Endothelial cell of umbilical vein (primary cell): Measurements from ENCODE around the gene STRN3. TPM values are rescaled to one million over a fixed set of nuclear protein-coding genes. Genes with fewer than 3 reads are reported as not detected.

Experiments used
- BruUV-seq: library from RNA; stranded (reverse); fragments of 400-500 nt; replicated peaks from 2 replicates; lab custom pipeline; 2021; lab: Mats Ljungman, UMichigan
- CTCF ChIA-PET: fragments of 300-600, 350-600 bp; sonication (Branson Sonifier 250); formaldehyde crosslinking; loops from one replicate; lab custom pipeline; 2021; ENCODE audit warnings: antibody characterized with exemption, inconsistent platforms; lab: Charles Lee
- POLR2A ChIA-PET: fragments of 300-600, 350-600 bp; sonication (Branson Sonifier 250); formaldehyde crosslinking; loops from one replicate; lab custom pipeline; 2021; ENCODE audit warnings: antibody characterized with exemption, inconsistent platforms; lab: Charles Lee
- DNase-seq: peaks from one replicate; pipeline ENCODE4 v3.0.0-alpha.2; 2011; ENCODE audit warnings: low read depth, low spot score
- FAIRE-seq: peaks from 2 replicates; lab custom pipeline; 2011; peaks lifted over from hg19 to GRCh38; lab: Jason Lieb, UNC
- H2AFZ ChIP-seq: 2 replicates; pipeline ENCODE4 v1.6.0; 2012; ENCODE audit warnings: low read depth, low read length, control low read depth, inconsistent platforms
- H3K27ac ChIP-seq: 2 replicates; pipeline ENCODE4 v1.5.1; 2011; ENCODE audit warnings: low read depth, mild to moderate bottlenecking, control low read depth, low read length, moderate library complexity; ENCODE audit not compliant: insufficient read depth
- H3K27me3 ChIP-seq, 2 experiments: 2 replicates each; pipeline versions ENCODE4 v1.6.0 to v1.6.1; 2011; ENCODE audit warnings: low read length in 2 of 2, mixed read lengths in 1 of 2; ENCODE audit not compliant: control insufficient read depth in 2 of 2, insufficient read depth in 2 of 2
- H3K36me3 ChIP-seq, 2 experiments: 2 replicates in 1 of 2; 3 replicates in 1 of 2; pipeline ENCODE4 v1.5.1; 2011; ENCODE audit warnings: low read length in 2 of 2, mild to moderate bottlenecking in 1 of 2, moderate library complexity in 1 of 2; ENCODE audit not compliant: control insufficient read depth in 2 of 2, insufficient read depth in 2 of 2; ENCODE audit errors: extremely low read depth in 1 of 2
- H3K4me1 ChIP-seq: 3 replicates; pipeline ENCODE4 v1.5.1; 2011; ENCODE audit warnings: mild to moderate bottlenecking, low read length; ENCODE audit not compliant: control insufficient read depth, insufficient read depth; ENCODE audit errors: extremely low read depth
- H3K4me2 ChIP-seq: 2 replicates; pipeline ENCODE4 v1.6.1; 2011; ENCODE audit warnings: low read length, control low read depth, mixed read lengths; ENCODE audit not compliant: insufficient read depth
- H3K4me3 ChIP-seq, 3 experiments: fragments of 200-600 bp in 1 of 3; sonication (generic), shearing (Covaris generic) in 1 of 3; replicated peaks in 1 of 3; 2 replicates each; pipeline ENCODE4 v1.5.1; 2011 to 2016; ENCODE audit warnings: control low read depth in 3 of 3, low read length in 3 of 3, mild to moderate bottlenecking in 2 of 3, inconsistent platforms in 1 of 3, low read depth in 1 of 3, moderate library complexity in 1 of 3; ENCODE audit not compliant: insufficient read depth in 1 of 3
- H3K79me2 ChIP-seq: 2 replicates; pipeline ENCODE4 v1.6.0; 2012; ENCODE audit warnings: low read length, inconsistent platforms; ENCODE audit not compliant: control insufficient read depth, insufficient read depth
- H3K9ac ChIP-seq: replicated peaks from 2 replicates; pipeline ENCODE3; 2011; ENCODE audit warnings: low read length, control low read depth; ENCODE audit not compliant: insufficient read depth; ENCODE audit errors: extremely low read depth
- H3K9me1 ChIP-seq: replicated peaks from 3 replicates; pipeline ENCODE4 v1.6.0; 2011; ENCODE audit warnings: mild to moderate bottlenecking, low read length; ENCODE audit not compliant: control insufficient read depth, insufficient read depth; ENCODE audit errors: extremely low read depth
- H3K9me3 ChIP-seq: replicated peaks from 2 replicates; pipeline ENCODE4 v1.5.1; 2012; ENCODE audit warnings: low read length, inconsistent platforms; ENCODE audit not compliant: control insufficient read depth, insufficient read depth
- H4K20me1 ChIP-seq: replicated peaks from 2 replicates; pipeline ENCODE3; 2011; ENCODE audit warnings: mild to moderate bottlenecking, low read length; ENCODE audit not compliant: control insufficient read depth, insufficient read depth; ENCODE audit errors: extremely low read depth
- CTCF ChIP-seq, 2 donors: IDR thresholded peaks; 1 replicate in 1 of 2; 2 replicates in 1 of 2; pipeline ENCODE4 v1.5.1; 2011; ENCODE audit warnings: low read length in 2 of 2, mild to moderate bottlenecking in 2 of 2, moderate library complexity in 2 of 2, control low read depth in 1 of 2, inconsistent platforms in 1 of 2, low read depth in 1 of 2; ENCODE audit not compliant: insufficient read depth in 1 of 2; ENCODE audit errors: extremely low read depth in 1 of 2
- EZH2 ChIP-seq: IDR thresholded peaks from 2 replicates; pipeline ENCODE4 v1.6.1; 2012; ENCODE audit warnings: borderline replicate concordance, low read depth, mild to moderate bottlenecking, moderate library complexity, low read length, inconsistent platforms; ENCODE audit not compliant: severe bottlenecking
- FOS ChIP-seq: IDR thresholded peaks from 2 replicates; pipeline ENCODE4 v1.6.1; 2011; ENCODE audit warnings: mild to moderate bottlenecking, low read length, moderate library complexity, borderline replicate concordance; ENCODE audit not compliant: insufficient read depth
- GATA2 ChIP-seq: IDR thresholded peaks from 2 replicates; pipeline ENCODE4 v1.7.0; 2011; ENCODE audit warnings: low read depth, mild to moderate bottlenecking, moderate library complexity, mixed read lengths, low read length; ENCODE audit not compliant: insufficient read length, insufficient read depth
- JUN ChIP-seq: IDR thresholded peaks from 2 replicates; pipeline ENCODE4 v1.6.1; 2011; ENCODE audit warnings: borderline replicate concordance, low read depth; ENCODE audit not compliant: insufficient read length, insufficient read depth
- MAX ChIP-seq: IDR thresholded peaks from 2 replicates; pipeline ENCODE4 v1.6.1; 2011; ENCODE audit not compliant: insufficient read depth, insufficient read length
- MYC ChIP-seq: IDR thresholded peaks from one replicate; pipeline ENCODE4 v1.6.1; 2011; ENCODE audit warnings: mild to moderate bottlenecking, low read depth, low read length
- POLR2A ChIP-seq: IDR thresholded peaks from 2 replicates; pipeline ENCODE4 v1.6.1; 2012; ENCODE audit warnings: low read depth, mild to moderate bottlenecking, control low read depth, low read length
- POLR2AphosphoS5 ChIP-seq: IDR thresholded peaks from 2 replicates; pipeline ENCODE4 v1.6.1; 2012; ENCODE audit warnings: low read depth, mild to moderate bottlenecking, control low read depth, low read length, moderate library complexity; ENCODE audit not compliant: insufficient read depth
- dilution Hi-C: fragments of 300-500 bp; cut with MboI; formaldehyde crosslinking; loops from one replicate; pipeline ENCODE4 v1.15.0; 2019; ENCODE audit warnings: low sequenced_read_pairs; ENCODE audit not compliant: extremely low pct_ligation_motif_present
- intact Hi-C: fragments of 100-400 bp; cut with micrococcal nuclease; formaldehyde crosslinking; loops from one replicate; pipeline ENCODE4 v1.10.0; 2022
- polyA plus RNA-seq, 4 experiments: library from polyadenylated mRNA; depleted of rRNA in 3 of 4; stranded (reverse) in 3 of 4; unstranded in 1 of 4; fragments of >200 nt; gene quantifications; 2 replicates each; pipeline versions ENCODE4 v1.2.1 to v1.2.3, GENCODE V29; 2011 to 2012; ENCODE audit warnings: missing spikeins in 1 of 4
- total RNA-seq: library from RNA; stranded (reverse); gene quantifications from 2 replicates; pipeline ENCODE4 v1.2.3, GENCODE V29; 2021

Gene STRN3
- total and polyA plus RNA-seq, 2 donors (not counting 3 experiments of a cell fraction or from before 2014, with no cell fraction given), result 8.4 to 35.1 TPM

- H3K27me3 ChIP-seq, result no peaks in the 10 kb centered on the region
- H2AFZ ChIP-seq, result no peak overlapping the region
- H3K4me2 ChIP-seq, result no peak overlapping the region
- no peak overlapping the region for H3K27ac ChIP-seq
- no peaks in the 10 kb centered on the region for H3K4me1 ChIP-seq
- H3K79me2 ChIP-seq, result no peaks in the 10 kb centered on the region
- CTCF ChIA-PET, result no interaction called here
- intact Hi-C loops, result no loop called here
- H3K9me1 ChIP-seq, result no peaks in the 10 kb centered on the region
- H3K36me3 ChIP-seq, result no peaks in the 10 kb centered on the region
- H3K9ac ChIP-seq, result no peak overlapping the region
- H3K9me3 ChIP-seq, result no peaks in the 10 kb centered on the region
- dilution Hi-C loops, result no loop called here
- POLR2A ChIA-PET, result no interaction called here
- no peak for FAIRE-seq
- H3K4me3 ChIP-seq, result no peak overlapping the region
- no TSS peak for BruUV-seq
- TF ChIP-seq EZH2, result no peak
- no peak for TF ChIP-seq POLR2A
- TF ChIP-seq FOS, result no peak
- no peak for TF ChIP-seq MYC
- TF ChIP-seq GATA2, result no peak
- no peak for TF ChIP-seq MAX
- TF ChIP-seq POLR2AphosphoS5, result no peak
- TF ChIP-seq CTCF (IDR thresholded peaks at IDR 0.05; ENCODE audit: extremely low read depth in 1 of 2, insufficient read depth in 1 of 2, low read depth in 1 of 2, low read length in 2 of 2), result no peak
- TF ChIP-seq JUN, result no peak
- no peak for DNase-seq
- H4K20me1 ChIP-seq, result no peaks in the 10 kb centered on the region
Measured at GRCh38 chr14:31051023-31051422, 24.8 kb upstream of the STRN3 start.
